ENCODE data around the gene TRIM46. TPM values are rescaled to one million over a fixed set of nuclear protein-coding genes. Genes with fewer than 3 reads are reported as not detected.

TRIM46 gene
- polyA plus RNA-seq, 2 of the 4 experiments (the other 2 are of a cell fraction) = 1.1 to 2.8 TPM

DNA sequence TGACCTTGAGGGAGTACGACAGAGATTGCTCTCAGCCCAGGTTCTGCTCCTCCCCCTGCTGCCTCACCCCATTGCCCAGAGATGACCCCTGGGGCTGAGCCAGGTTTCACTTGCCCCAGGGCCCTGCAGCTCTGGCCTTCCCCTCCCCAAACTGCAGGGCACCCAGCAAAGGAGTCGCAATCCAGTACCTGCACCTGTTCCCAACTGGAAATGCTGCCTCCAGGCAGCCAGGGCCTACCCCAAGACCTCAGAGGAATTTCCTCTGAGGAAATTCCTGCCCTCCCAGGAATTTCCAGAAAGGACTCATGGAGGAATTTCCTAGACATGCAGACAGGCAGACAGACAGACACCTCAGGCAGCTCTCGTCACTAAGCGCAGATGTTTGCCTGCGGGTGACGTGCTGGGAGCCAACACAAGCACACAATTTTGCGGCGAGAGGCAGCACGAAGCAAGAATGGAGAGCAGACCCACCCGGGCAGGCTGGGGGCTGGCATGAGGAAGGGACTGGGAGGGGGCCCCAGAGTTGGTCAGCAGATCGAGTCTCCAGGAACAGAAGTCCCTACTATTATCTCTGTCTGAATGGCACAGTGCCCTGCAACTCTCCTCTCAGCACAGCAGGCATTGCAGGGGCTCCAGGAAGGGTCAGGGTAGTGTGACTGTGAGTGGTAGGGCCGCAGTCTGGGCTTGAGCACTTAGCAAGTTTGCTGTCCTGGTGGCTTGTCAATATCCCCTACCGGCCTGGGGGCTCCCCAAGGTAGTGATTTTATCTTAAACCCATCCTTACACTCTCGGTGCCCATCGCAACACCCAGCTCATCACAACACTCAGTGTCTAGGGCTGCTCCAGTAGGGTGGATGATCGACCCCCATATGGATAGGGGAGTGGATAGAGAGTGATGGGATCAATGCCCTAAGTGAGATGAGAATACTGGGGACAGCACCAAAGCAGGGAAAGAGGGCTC is 48.9 kb upstream of the TRIM46 start (continued):
- no peak for TF ChIP-seq FOXS1 (CRISPR knock-in tag; IDR thresholded peaks at IDR 0.05)
- TF ChIP-seq RARB (CRISPR knock-in tag; IDR thresholded peaks at IDR 0.05) = no peak
- TF ChIP-seq, protein P1, sequence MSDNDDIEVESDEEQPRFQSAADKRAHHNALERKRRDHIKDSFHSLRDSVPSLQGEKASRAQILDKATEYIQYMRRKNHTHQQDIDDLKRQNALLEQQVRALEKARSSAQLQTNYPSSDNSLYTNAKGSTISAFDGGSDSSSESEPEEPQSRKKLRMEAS (IDR thresholded peaks at IDR 0.05) = peak; percentile 78
- TF ChIP-seq RAD21 (conservative IDR thresholded peaks at IDR 0.05 in 1 of 2, IDR thresholded peaks at IDR 0.05 in 1 of 2) = 0 out of 5 replicates have a peak, but pooled peaks of 1 of the 2 experiments have one; percentile 7
- no peak for TF ChIP-seq ZC3H11A (IDR thresholded peaks at IDR 0.05)
- TF ChIP-seq CHD2 (IDR thresholded peaks at IDR 0.05; ENCODE audit: low read length, partially characterized antibody) = no peak
- no peak for TF ChIP-seq POLR2A (IDR thresholded peaks at IDR 0.05; ENCODE audit: low read length)
- TF ChIP-seq PHF8 (IDR thresholded peaks at IDR 0.05; ENCODE audit: borderline replicate concordance, low read depth) = no peak
- TF ChIP-seq HOXA7 (CRISPR knock-in tag; IDR thresholded peaks at IDR 0.05) = no peak
- no peak for TF ChIP-seq HDAC2 (IDR thresholded peaks at IDR 0.05)
- no peak for TF ChIP-seq CBX2 (IDR thresholded peaks at IDR 0.05; ENCODE audit: borderline replicate concordance, low read depth)
- no peak for TF ChIP-seq MYC (IDR thresholded peaks at IDR 0.05; ENCODE audit: borderline replicate concordance, low read length)
- no peak for TF ChIP-seq NFE2L2 (conservative IDR thresholded peaks at IDR 0.05; ENCODE audit: low read length)
- TF ChIP-seq HEYL (CRISPR knock-in tag; IDR thresholded peaks at IDR 0.05) = no peak
- TF ChIP-seq ZFP36 (IDR thresholded peaks at IDR 0.05; ENCODE audit: borderline replicate concordance, partially characterized antibody) = peak; percentile 52
- peak in 1 of 2 experiments; percentile 10; a peak in 1 of 4 replicates for TF ChIP-seq CEBPB (IDR thresholded peaks at IDR 0.05)
- no peak for TF ChIP-seq CHD4 (IDR thresholded peaks at IDR 0.05; ENCODE audit: borderline replicate concordance)
- TF ChIP-seq, protein P2, sequence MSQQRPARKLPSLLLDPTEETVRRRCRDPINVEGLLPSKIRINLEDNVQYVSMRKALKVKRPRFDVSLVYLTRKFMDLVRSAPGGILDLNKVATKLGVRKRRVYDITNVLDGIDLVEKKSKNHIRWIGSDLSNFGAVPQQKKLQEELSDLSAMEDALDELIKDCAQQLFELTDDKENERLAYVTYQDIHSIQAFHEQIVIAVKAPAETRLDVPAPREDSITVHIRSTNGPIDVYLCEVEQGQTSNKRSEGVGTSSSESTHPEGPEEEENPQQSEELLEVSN (IDR thresholded peaks at IDR 0.05; ENCODE audit: borderline replicate concordance, low read depth) = peak; percentile 50; the same call in 1 of the 2 replicates
- TF ChIP-seq JUNB (IDR thresholded peaks at IDR 0.05) = no peak
- TF ChIP-seq MAFK (IDR thresholded peaks at IDR 0.05; ENCODE audit: partially characterized antibody) = no peak
- TF ChIP-seq, protein P3, sequence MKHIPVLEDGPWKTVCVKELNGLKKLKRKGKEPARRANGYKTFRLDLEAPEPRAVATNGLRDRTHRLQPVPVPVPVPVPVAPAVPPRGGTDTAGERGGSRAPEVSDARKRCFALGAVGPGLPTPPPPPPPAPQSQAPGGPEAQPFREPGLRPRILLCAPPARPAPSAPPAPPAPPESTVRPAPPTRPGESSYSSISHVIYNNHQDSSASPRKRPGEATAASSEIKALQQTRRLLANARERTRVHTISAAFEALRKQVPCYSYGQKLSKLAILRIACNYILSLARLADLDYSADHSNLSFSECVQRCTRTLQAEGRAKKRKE (CRISPR knock-in tag; IDR thresholded peaks at IDR 0.05; ENCODE audit: low read depth) = 0 out of 2 replicates have a peak, but pooled peaks have one; percentile 64
- no peak for TF ChIP-seq FOSB (CRISPR knock-in tag; IDR thresholded peaks at IDR 0.05)
- TF ChIP-seq GATA3 (IDR thresholded peaks at IDR 0.05; ENCODE audit: borderline replicate concordance) = peak; percentile 50; the same call in 1 of the 2 replicates
- TF ChIP-seq, protein P4, sequence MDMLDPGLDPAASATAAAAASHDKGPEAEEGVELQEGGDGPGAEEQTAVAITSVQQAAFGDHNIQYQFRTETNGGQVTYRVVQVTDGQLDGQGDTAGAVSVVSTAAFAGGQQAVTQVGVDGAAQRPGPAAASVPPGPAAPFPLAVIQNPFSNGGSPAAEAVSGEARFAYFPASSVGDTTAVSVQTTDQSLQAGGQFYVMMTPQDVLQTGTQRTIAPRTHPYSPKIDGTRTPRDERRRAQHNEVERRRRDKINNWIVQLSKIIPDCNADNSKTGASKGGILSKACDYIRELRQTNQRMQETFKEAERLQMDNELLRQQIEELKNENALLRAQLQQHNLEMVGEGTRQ (IDR thresholded peaks at IDR 0.05) = no peak
- no peak for TF ChIP-seq FOSL2 (IDR thresholded peaks at IDR 0.05)
- TF ChIP-seq FOSL2 (CRISPR knock-in tag; IDR thresholded peaks at IDR 0.05) = peak; percentile 70
- peak in 1 of 2 experiments; percentile 61; a peak in 1 of 5 replicates for TF ChIP-seq EP300 (IDR thresholded peaks at IDR 0.05)
- no peak for TF ChIP-seq KDM1A (IDR thresholded peaks at IDR 0.05; ENCODE audit: low read depth)
- TF ChIP-seq POLR2AphosphoS2 (conservative IDR thresholded peaks at IDR 0.05; ENCODE audit: low read length) = no peak
